Small intestine (tissue), 7 donors: ENCODE data around the gene MYOG. TPM values are rescaled to one million over a fixed set of nuclear protein-coding genes. Genes with fewer than 3 reads are reported as not detected.

Experiments
- DNase-seq, 2 donors: peaks; one replicate each; pipeline versions ENCODE4 v3.0.0 to v3.0.0-alpha.2; 2013
- FAIRE-seq: peaks from 2 replicates; lab custom pipeline; 2012; peaks lifted over from hg19 to GRCh38; lab: Jason Lieb, UNC
- H3K27ac ChIP-seq, 3 donors: one replicate each; pipeline ENCODE4 v1.5.1; 2013; ENCODE audit warnings: low read length in 2 of 3, mild to moderate bottlenecking in 2 of 3, control low read depth in 1 of 3, inconsistent platforms in 1 of 3, low read depth in 1 of 3, moderate library complexity in 1 of 3
- H3K27me3 ChIP-seq, 3 donors: one replicate each; pipeline ENCODE4 v1.6.1; 2013; ENCODE audit warnings: low read length in 3 of 3, inconsistent platforms in 1 of 3; ENCODE audit not compliant: control insufficient read depth in 3 of 3, insufficient read depth in 3 of 3
- H3K36me3 ChIP-seq, 3 donors: one replicate each; pipeline ENCODE4 v1.6.1; 2013; ENCODE audit warnings: low read length in 3 of 3, inconsistent platforms in 1 of 3, low read depth in 1 of 3, mild to moderate bottlenecking in 1 of 3, moderate library complexity in 1 of 3; ENCODE audit not compliant: control insufficient read depth in 3 of 3, insufficient read depth in 2 of 3
- H3K4me1 ChIP-seq, 3 donors: one replicate each; pipeline ENCODE4 v1.6.1; 2013; ENCODE audit warnings: low read length in 2 of 3, inconsistent platforms in 1 of 3, low read depth in 1 of 3, mild to moderate bottlenecking in 1 of 3, moderate library complexity in 1 of 3; ENCODE audit not compliant: control insufficient read depth in 3 of 3, insufficient read depth in 2 of 3
- H3K4me3 ChIP-seq, 3 donors: one replicate each; pipeline ENCODE4 v1.5.1; 2013; ENCODE audit warnings: low read length in 3 of 3, control low read depth in 1 of 3, inconsistent platforms in 1 of 3, low read depth in 1 of 3, mild to moderate bottlenecking in 1 of 3, moderate library complexity in 1 of 3
- H3K9me3 ChIP-seq, 2 donors: one replicate each; pipeline ENCODE4 v1.6.1; 2013; ENCODE audit warnings: low read depth in 1 of 2, low read length in 1 of 2; ENCODE audit not compliant: control insufficient read depth in 2 of 2, insufficient read depth in 1 of 2
- WGBS, 3 donors: extraction: QIAGEN DNeasy Blood & Tissue Kit; methylation state at CpG; one replicate each; pipeline ENCODE4 v1.1.7; 2013; 5-methylcytosine and 5-hydroxymethylcytosine counted together
- polyA plus RNA-seq, 4 donors: library from polyadenylated mRNA; stranded (reverse) in 3 of 4; unstranded in 1 of 4; fragments of 200-250 nt in 3 of 4; fragments of 120-200 nt in 1 of 4; gene quantifications; one replicate each; pipeline versions ENCODE4 v1.2.1 to v1.2.3, GENCODE V29; 2013
- donor health status: healthy with polysubstance abuse.
- donor health status: control.
- donor health status: control.
- donor health status: Bipolar disorder and iron deficiency.
- donor health status: healthy.

MYOG gene
- polyA plus RNA-seq, 4 donors: 1.5 TPM; not detected in 3

GRCh38 chr1:203096566-203096965 is 10.8 kb upstream of the MYOG start:
- FAIRE-seq: no peak
- peaks cover 0 to 5% (median 0%) of the 10 kb centered on the region in 3 donors for H3K27me3 ChIP-seq
- H3K9me3 ChIP-seq: peaks cover 0 to 4% of the 10 kb centered on the region in 2 donors
- no peak overlapping the region for H3K4me3 ChIP-seq
- H3K27ac ChIP-seq: no peak overlapping the region
- no peak for DNase-seq
- no peaks in the 10 kb centered on the region for H3K36me3 ChIP-seq
- H3K4me1 ChIP-seq: no peaks in the 10 kb centered on the region

GRCh38 chr1:203095061-203095690 is 9.4 kb upstream of the MYOG start:
- Histone ChIP-seq H3K27me3 (peaks cover 0 to 5% (median 0%) of the 10 kb centered on the region in 3 donors), H3K27ac (no peak overlapping the region), H3K4me3 (no peak overlapping the region), H3K9me3 (peaks cover 0 to 4% of the 10 kb centered on the region in 2 donors), H3K4me1 (no peaks in the 10 kb centered on the region), H3K36me3 (no peaks in the 10 kb centered on the region)
- WGBS, 3 donors: 90 to 96% (median 93%) methylated on average over 1 of the region's 1 CpG
- FAIRE-seq (no peak), DNase-seq (no peak)

- Histone ChIP-seq H3K36me3 (no peaks in the 10 kb centered on the region), H3K27ac (no peak overlapping the region), H3K9me3 (peaks cover 0 to 4% of the 10 kb centered on the region in 2 donors), H3K27me3 (peaks cover 0 to 8% (median 7%) of the 10 kb centered on the region in 3 donors), H3K4me3 (no peak overlapping the region), H3K4me1 (no peaks in the 10 kb centered on the region)
- WGBS, 3 donors: 30 to 71% (median 32%) methylated on average over 1 of the region's 1 CpG
- DNase-seq (no peak), FAIRE-seq (no peak)
Measured at GRCh38 chr1:203093754-203094410, 8.1 kb upstream of the MYOG start.

- 57 to 72% (median 68%) methylated on average over 6 of the region's 6 CpGs for WGBS, 3 donors
- Histone ChIP-seq H3K27me3 (peaks cover 0 to 16% (median 7%) of the 10 kb centered on the region in 3 donors), H3K27ac (no peak overlapping the region), H3K4me3 (no peak overlapping the region), H3K9me3 (peaks cover 0 to 4% of the 10 kb centered on the region in 2 donors), H3K4me1 (no peaks in the 10 kb centered on the region), H3K36me3 (no peaks in the 10 kb centered on the region)
- DNase-seq (no peak), FAIRE-seq (no peak)
Measured at GRCh38 chr1:203091761-203092330, 6.0 kb upstream of the MYOG start.

DNA sequence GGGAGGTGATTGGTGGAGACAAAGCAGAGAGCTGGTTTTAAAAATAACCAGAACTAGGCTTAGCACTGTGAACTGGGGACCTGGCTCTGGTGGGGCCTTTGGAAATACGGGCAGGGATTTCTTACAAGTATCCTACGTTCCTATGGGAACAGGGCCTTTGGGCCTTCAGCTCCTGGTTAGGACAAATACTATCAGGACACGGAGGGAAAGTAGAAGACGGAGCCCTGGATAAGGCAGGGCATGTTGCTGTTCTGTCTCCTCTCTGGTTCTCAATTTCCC is 5.3 kb upstream of the MYOG start:
- DNase-seq (no peak), FAIRE-seq (no peak)
- WGBS, 3 donors: 73 to 92% (median 81%) methylated on average over 4 of the region's 4 CpGs
- Histone ChIP-seq H3K4me3 (no peak overlapping the region), H3K27me3 (peaks cover 0 to 19% (median 7%) of the 10 kb centered on the region in 3 donors), H3K36me3 (no peaks in the 10 kb centered on the region), H3K4me1 (no peaks in the 10 kb centered on the region), H3K9me3 (peaks cover 0 to 4% of the 10 kb centered on the region in 2 donors), H3K27ac (no peak overlapping the region)

GRCh38 chr1:203090421-203091198 is 4.8 kb upstream of the MYOG start:
- peaks cover 0 to 19% (median 7%) of the 10 kb centered on the region in 3 donors for H3K27me3 ChIP-seq
- WGBS, 3 donors: 69 to 75% (median 70%) methylated on average over 6 of the region's 6 CpGs
- H3K4me1 ChIP-seq: no peaks in the 10 kb centered on the region
- no peaks in the 10 kb centered on the region for H3K36me3 ChIP-seq
- DNase-seq: no peak
- H3K9me3 ChIP-seq: peaks cover 0 to 4% of the 10 kb centered on the region in 2 donors
- FAIRE-seq: no peak
- H3K27ac ChIP-seq: no peak overlapping the region
- no peak overlapping the region for H3K4me3 ChIP-seq

DNA sequence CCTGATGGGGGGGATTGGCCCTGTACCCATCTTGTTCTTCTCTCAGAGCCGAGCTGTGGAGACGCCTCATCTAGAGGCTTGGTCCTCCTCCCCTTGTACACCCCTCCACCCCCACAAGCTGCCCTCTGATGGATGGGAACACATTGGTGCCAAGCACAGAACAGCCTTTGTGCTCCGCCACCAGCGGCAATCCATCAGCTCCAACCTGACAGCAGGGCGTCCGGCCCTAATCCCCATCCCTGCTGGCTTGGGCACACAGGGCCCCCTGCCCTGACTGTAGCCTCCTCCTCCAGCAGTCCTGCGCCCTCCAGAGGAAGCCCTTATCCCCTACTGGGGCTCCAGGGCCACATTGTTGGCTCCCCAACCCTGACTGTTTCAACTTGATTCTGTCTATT is 3.8 kb upstream of the MYOG start:
- Histone ChIP-seq H3K36me3 (no peaks in the 10 kb centered on the region), H3K9me3 (peaks cover 0 to 4% of the 10 kb centered on the region in 2 donors), H3K27ac (no peak overlapping the region), H3K27me3 (peaks cover 0 to 19% (median 7%) of the 10 kb centered on the region in 3 donors), H3K4me3 (no peak overlapping the region), H3K4me1 (no peaks in the 10 kb centered on the region)
- WGBS, 3 donors: 54 to 70% (median 61%) methylated on average over 7 of the region's 7 CpGs
- FAIRE-seq: no peak
- no peak for DNase-seq

GRCh38 chr1:203089001-203089650 is 3.3 kb upstream of the MYOG start:
- Histone ChIP-seq H3K4me3 (no peak overlapping the region), H3K4me1 (no peaks in the 10 kb centered on the region), H3K27ac (no peak overlapping the region), H3K27me3 (peaks cover 0 to 19% (median 7%) of the 10 kb centered on the region in 3 donors), H3K36me3 (no peaks in the 10 kb centered on the region), H3K9me3 (no peaks in the 10 kb centered on the region)
- no peak for FAIRE-seq
- 69 to 79% (median 71%) methylated on average over 7 of the region's 7 CpGs for WGBS, 3 donors
- no peak for DNase-seq
